Measurements from ENCODE around the gene CCR2.

CCR2 gene

DNA sequence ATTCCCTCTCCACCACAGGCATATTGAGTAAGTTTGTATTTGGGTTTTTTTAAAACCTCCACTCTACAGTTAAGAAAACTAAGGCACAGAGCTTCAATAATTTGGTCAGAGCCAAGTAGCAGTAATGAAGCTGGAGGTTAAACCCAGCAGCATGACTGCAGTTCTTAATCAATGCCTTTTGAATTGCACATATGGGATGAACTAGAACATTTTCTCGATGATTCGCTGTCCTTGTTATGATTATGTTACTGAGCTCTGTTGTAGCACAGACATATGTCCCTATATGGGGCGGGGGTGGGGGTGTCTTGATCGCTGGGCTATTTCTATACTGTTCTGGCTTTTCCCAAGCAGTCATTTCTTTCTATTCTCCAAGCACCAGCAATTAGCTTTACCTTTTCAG is 15.2 kb downstream of the CCR2 start:
- no peak overlapping the region for H3K27ac ChIP-seq (replicated peaks; ENCODE audit: low read length)
- H2BK15ac ChIP-seq (ENCODE audit: low read length) = no peak overlapping the region
- no peak overlapping the region for H2BK5ac ChIP-seq (ENCODE audit: low read length)
- H4K8ac ChIP-seq (ENCODE audit: low read depth, low read length) = no peak overlapping the region
- no peak overlapping the region for H3K4me2 ChIP-seq (ENCODE audit: insufficient read depth, low read length, poor library complexity, severe bottlenecking)
- H3K14ac ChIP-seq (ENCODE audit: low read length) = no peak overlapping the region
- no peak overlapping the region for H2BK12ac ChIP-seq (ENCODE audit: low read length)
- no peak overlapping the region for H4K91ac ChIP-seq (ENCODE audit: low read depth, low read length, poor library complexity)
- H3K4me1 ChIP-seq (ENCODE audit: control insufficient read depth in 2 of 2, insufficient read depth in 1 of 2, low read depth in 1 of 2, low read length in 2 of 2) = no peaks in the 10 kb centered on the region
- no peak overlapping the region for H2AFZ ChIP-seq (ENCODE audit: low read length)
- no peak overlapping the region for H3K18ac ChIP-seq (ENCODE audit: low read length)
- H3K27me3 ChIP-seq (ENCODE audit: control insufficient read depth in 3 of 3, insufficient read depth in 3 of 3, low read depth in 1 of 3, low read length in 3 of 3) = peaks cover 0 to 4% (median 0%) of the 10 kb centered on the region in 3 experiments
- DNase-seq (ENCODE audit: low spot score) = no peak
- whole genome bisulfite sequencing, 2 donors (ENCODE audit: extremely low coverage in 2 of 2, insufficient read length in 2 of 2, insufficient replicate concordance in 1 of 2) = no CpG with 5 or more reads among the region's 4 CpGs
- no peak overlapping the region for H3K23ac ChIP-seq (ENCODE audit: low read depth, low read length, poor library complexity)
- no peaks in the 10 kb centered on the region for H3K9me3 ChIP-seq (replicated peaks in 1 of 2; ENCODE audit: control insufficient read depth in 2 of 2, insufficient read depth in 1 of 2, low read depth in 1 of 2, low read length in 2 of 2)
- no peak overlapping the region for H2AK5ac ChIP-seq (ENCODE audit: low read depth, low read length)
- H3K9ac ChIP-seq (ENCODE audit: low read depth, low read length, poor library complexity) = no peak overlapping the region
- no peaks in the 10 kb centered on the region for H3K79me1 ChIP-seq (ENCODE audit: low read depth, low read length)
- no peak overlapping the region for H3K4me3 ChIP-seq (ENCODE audit: low read length in 2 of 2)
- no peak overlapping the region for H3K4ac ChIP-seq (ENCODE audit: low read length)
- H3K36me3 ChIP-seq (replicated peaks in 1 of 2; ENCODE audit: control insufficient read depth in 2 of 2, insufficient read depth in 2 of 2, low read length in 2 of 2) = no peaks in the 10 kb centered on the region
- H2BK120ac ChIP-seq (ENCODE audit: low read depth, low read length) = no peak overlapping the region

DNA sequence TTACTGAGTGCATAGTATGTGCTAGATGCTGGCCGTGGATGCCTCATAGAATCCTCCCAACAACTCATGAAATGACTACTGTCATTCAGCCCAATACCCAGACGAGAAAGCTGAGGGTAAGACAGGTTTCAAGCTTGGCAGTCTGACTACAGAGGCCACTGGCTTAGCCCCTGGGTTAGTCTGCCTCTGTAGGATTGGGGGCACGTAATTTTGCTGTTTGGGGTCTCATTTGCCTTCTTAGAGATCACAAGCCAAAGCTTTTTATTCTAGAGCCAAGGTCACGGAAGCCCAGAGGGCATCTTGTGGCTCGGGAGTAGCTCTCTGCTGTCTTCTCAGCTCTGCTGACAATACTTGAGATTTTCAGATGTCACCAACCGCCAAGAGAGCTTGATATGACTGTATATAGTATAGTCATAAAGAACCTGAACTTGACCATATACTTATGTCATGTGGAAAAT is 15.8 kb downstream of the CCR2 start:
- Histone ChIP-seq H2BK5ac (ENCODE audit: low read length) (no peak overlapping the region), H3K14ac (ENCODE audit: low read length) (no peak overlapping the region), H3K79me1 (ENCODE audit: low read depth, low read length) (no peaks in the 10 kb centered on the region), H3K23ac (ENCODE audit: low read depth, low read length, poor library complexity) (no peak overlapping the region), H2BK15ac (ENCODE audit: low read length) (no peak overlapping the region), H2AFZ (ENCODE audit: low read length) (no peak overlapping the region), H3K36me3 (replicated peaks in 1 of 2; ENCODE audit: control insufficient read depth in 2 of 2, insufficient read depth in 2 of 2, low read length in 2 of 2) (no peaks in the 10 kb centered on the region), H2BK12ac (ENCODE audit: low read length) (no peak overlapping the region), H4K91ac (ENCODE audit: low read depth, low read length, poor library complexity) (no peak overlapping the region), H2BK120ac (ENCODE audit: low read depth, low read length) (no peak overlapping the region), H3K4me1 (ENCODE audit: control insufficient read depth in 2 of 2, insufficient read depth in 1 of 2, low read depth in 1 of 2, low read length in 2 of 2) (no peaks in the 10 kb centered on the region), H3K4ac (ENCODE audit: low read length) (no peak overlapping the region), H4K8ac (ENCODE audit: low read depth, low read length) (no peak overlapping the region), H3K9ac (ENCODE audit: low read depth, low read length, poor library complexity) (no peak overlapping the region), H3K4me2 (ENCODE audit: insufficient read depth, low read length, poor library complexity, severe bottlenecking) (no peak overlapping the region), H3K18ac (ENCODE audit: low read length) (no peak overlapping the region), H2AK5ac (ENCODE audit: low read depth, low read length) (no peak overlapping the region), H3K9me3 (replicated peaks in 1 of 2; ENCODE audit: control insufficient read depth in 2 of 2, insufficient read depth in 1 of 2, low read depth in 1 of 2, low read length in 2 of 2) (no peaks in the 10 kb centered on the region), H3K4me3 (ENCODE audit: low read length in 2 of 2) (no peak overlapping the region), H3K27me3 (ENCODE audit: control insufficient read depth in 3 of 3, insufficient read depth in 3 of 3, low read depth in 1 of 3, low read length in 3 of 3) (peaks cover 0 to 4% (median 0%) of the 10 kb centered on the region in 3 experiments), H3K27ac (replicated peaks; ENCODE audit: low read length) (no peak overlapping the region)
- WGBS, 2 donors (ENCODE audit: extremely low coverage in 2 of 2, insufficient read length in 2 of 2, insufficient replicate concordance in 1 of 2) = no CpG with 5 or more reads among the region's 6 CpGs
- no peak for DNase-seq (ENCODE audit: low spot score)

DNA sequence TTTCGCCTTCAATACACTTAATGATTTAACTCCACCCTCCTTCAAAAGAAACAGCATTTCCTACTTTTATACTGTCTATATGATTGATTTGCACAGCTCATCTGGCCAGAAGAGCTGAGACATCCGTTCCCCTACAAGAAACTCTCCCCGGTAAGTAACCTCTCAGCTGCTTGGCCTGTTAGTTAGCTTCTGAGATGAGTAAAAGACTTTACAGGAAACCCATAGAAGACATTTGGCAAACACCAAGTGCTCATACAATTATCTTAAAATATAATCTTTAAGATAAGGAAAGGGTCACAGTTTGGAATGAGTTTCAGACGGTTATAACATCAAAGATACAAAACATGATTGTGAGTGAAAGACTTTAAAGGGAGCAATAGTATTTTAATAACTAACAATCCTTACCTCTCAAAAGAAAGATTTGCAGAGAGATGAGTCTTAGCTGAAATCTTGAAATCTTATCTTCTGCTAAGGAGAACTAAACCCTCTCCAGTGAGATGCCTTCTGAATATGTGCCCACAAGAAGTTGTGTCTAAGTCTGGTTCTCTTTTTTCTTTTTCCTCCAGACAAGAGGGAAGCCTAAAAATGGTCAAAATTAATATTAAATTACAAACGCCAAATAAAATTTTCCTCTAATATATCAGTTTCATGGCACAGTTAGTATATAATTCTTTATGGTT is 17.1 kb downstream of the CCR2 start, which contains the start of gene CCR5:
TSS of gene CCR5 (plus strand) at position 108 of the 680 bp plus-strand sequence. CDS start 1,957 bp downstream, outside the sequence.
- no peak within 1 kb of the TSS for H3K9ac ChIP-seq (ENCODE audit: low read depth, low read length, poor library complexity)
- no peak for DNase-seq (ENCODE audit: low spot score)
- H2BK5ac ChIP-seq (ENCODE audit: low read length) = no peak within 1 kb of the TSS
- peaks cover 0 to 4% (median 0%) of the 10 kb centered on the region in 3 experiments for H3K27me3 ChIP-seq (ENCODE audit: control insufficient read depth in 3 of 3, insufficient read depth in 3 of 3, low read depth in 1 of 3, low read length in 3 of 3)
- H4K8ac ChIP-seq (ENCODE audit: low read depth, low read length) = no peak within 1 kb of the TSS
- no peaks in the 10 kb centered on the region for H3K36me3 ChIP-seq (replicated peaks in 1 of 2; ENCODE audit: control insufficient read depth in 2 of 2, insufficient read depth in 2 of 2, low read length in 2 of 2)
- H2BK15ac ChIP-seq (ENCODE audit: low read length) = no peak within 1 kb of the TSS
- H2AK5ac ChIP-seq (ENCODE audit: low read depth, low read length) = no peak within 1 kb of the TSS
- H3K79me1 ChIP-seq (ENCODE audit: low read depth, low read length) = no peaks in the 10 kb centered on the region
- H2AFZ ChIP-seq (ENCODE audit: low read length) = no peak within 1 kb of the TSS
- no peaks in the 10 kb centered on the region for H3K4me1 ChIP-seq (ENCODE audit: control insufficient read depth in 2 of 2, insufficient read depth in 1 of 2, low read depth in 1 of 2, low read length in 2 of 2)
- H3K4ac ChIP-seq (ENCODE audit: low read length) = no peak within 1 kb of the TSS
- H4K91ac ChIP-seq (ENCODE audit: low read depth, low read length, poor library complexity) = no peak within 1 kb of the TSS
- H3K4me3 ChIP-seq (ENCODE audit: low read length in 2 of 2) = no peak within 1 kb of the TSS
- no peak within 1 kb of the TSS for H3K18ac ChIP-seq (ENCODE audit: low read length)
- no peak within 1 kb of the TSS for H3K14ac ChIP-seq (ENCODE audit: low read length)
- no CpG with 5 or more reads among the region's 5 CpGs for WGBS, 2 donors (ENCODE audit: extremely low coverage in 2 of 2, insufficient read length in 2 of 2, insufficient replicate concordance in 1 of 2)
- no peaks in the 10 kb centered on the region for H3K9me3 ChIP-seq (replicated peaks in 1 of 2; ENCODE audit: control insufficient read depth in 2 of 2, insufficient read depth in 1 of 2, low read depth in 1 of 2, low read length in 2 of 2)
- no peak within 1 kb of the TSS for H2BK12ac ChIP-seq (ENCODE audit: low read length)
- no peak within 1 kb of the TSS for H2BK120ac ChIP-seq (ENCODE audit: low read depth, low read length)
- no peak within 1 kb of the TSS for H3K27ac ChIP-seq (replicated peaks; ENCODE audit: low read length)
- H3K4me2 ChIP-seq (ENCODE audit: insufficient read depth, low read length, poor library complexity, severe bottlenecking) = no peak within 1 kb of the TSS
- H3K23ac ChIP-seq (ENCODE audit: low read depth, low read length, poor library complexity) = no peak within 1 kb of the TSS

DNA sequence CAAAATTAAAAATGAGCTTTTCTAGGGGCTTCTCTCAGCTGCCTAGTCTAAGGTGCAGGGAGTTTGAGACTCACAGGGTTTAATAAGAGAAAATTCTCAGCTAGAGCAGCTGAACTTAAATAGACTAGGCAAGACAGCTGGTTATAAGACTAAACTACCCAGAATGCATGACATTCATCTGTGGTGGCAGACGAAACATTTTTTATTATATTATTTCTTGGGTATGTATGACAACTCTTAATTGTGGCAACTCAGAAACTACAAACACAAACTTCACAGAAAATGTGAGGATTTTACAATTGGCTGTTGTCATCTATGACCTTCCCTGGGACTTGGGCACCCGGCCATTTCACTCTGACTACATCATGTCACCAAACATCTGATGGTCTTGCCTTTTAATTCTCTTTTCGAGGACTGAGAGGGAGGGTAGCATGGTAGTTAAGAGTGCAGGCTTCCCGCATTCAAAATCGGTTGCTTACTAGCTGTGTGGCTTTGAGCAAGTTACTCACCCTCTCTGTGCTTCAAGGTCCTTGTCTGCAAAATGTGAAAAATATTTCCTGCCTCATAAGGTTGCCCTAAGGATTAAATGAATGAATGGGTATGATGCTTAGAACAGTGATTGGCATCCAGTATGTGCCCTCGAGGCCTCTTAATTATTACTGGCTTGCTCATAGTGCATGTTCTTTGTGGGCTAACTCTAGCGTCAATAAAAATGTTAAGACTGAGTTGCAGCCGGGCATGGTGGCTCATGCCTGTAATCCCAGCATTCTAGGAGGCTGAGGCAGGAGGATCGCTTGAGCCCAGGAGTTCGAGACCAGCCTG is 17.8 kb downstream of the CCR2 start:
- Histone ChIP-seq H3K4me1 (ENCODE audit: control insufficient read depth in 2 of 2, insufficient read depth in 1 of 2, low read depth in 1 of 2, low read length in 2 of 2) (no peaks in the 10 kb centered on the region), H3K4me2 (ENCODE audit: insufficient read depth, low read length, poor library complexity, severe bottlenecking) (no peak overlapping the region), H3K9ac (ENCODE audit: low read depth, low read length, poor library complexity) (no peak overlapping the region), H2BK5ac (ENCODE audit: low read length) (no peak overlapping the region), H4K8ac (ENCODE audit: low read depth, low read length) (no peak overlapping the region), H3K4me3 (ENCODE audit: low read length in 2 of 2) (no peak overlapping the region), H3K23ac (ENCODE audit: low read depth, low read length, poor library complexity) (no peak overlapping the region), H3K27me3 (ENCODE audit: control insufficient read depth in 3 of 3, insufficient read depth in 3 of 3, low read depth in 1 of 3, low read length in 3 of 3) (peaks cover 0 to 4% (median 0%) of the 10 kb centered on the region in 3 experiments), H3K18ac (ENCODE audit: low read length) (no peak overlapping the region), H3K9me3 (replicated peaks in 1 of 2; ENCODE audit: control insufficient read depth in 2 of 2, insufficient read depth in 1 of 2, low read depth in 1 of 2, low read length in 2 of 2) (no peaks in the 10 kb centered on the region), H3K79me1 (ENCODE audit: low read depth, low read length) (no peaks in the 10 kb centered on the region), H2BK15ac (ENCODE audit: low read length) (no peak overlapping the region), H2BK120ac (ENCODE audit: low read depth, low read length) (no peak overlapping the region), H3K4ac (ENCODE audit: low read length) (no peak overlapping the region), H3K14ac (ENCODE audit: low read length) (no peak overlapping the region), H2AK5ac (ENCODE audit: low read depth, low read length) (no peak overlapping the region), H4K91ac (ENCODE audit: low read depth, low read length, poor library complexity) (no peak overlapping the region), H2AFZ (ENCODE audit: low read length) (no peak overlapping the region), H2BK12ac (ENCODE audit: low read length) (no peak overlapping the region), H3K27ac (replicated peaks; ENCODE audit: low read length) (no peak overlapping the region), H3K36me3 (replicated peaks in 1 of 2; ENCODE audit: control insufficient read depth in 2 of 2, insufficient read depth in 2 of 2, low read length in 2 of 2) (no peaks in the 10 kb centered on the region)
- no CpG with 5 or more reads among the region's 10 CpGs for WGBS, 2 donors (ENCODE audit: extremely low coverage in 2 of 2, insufficient read length in 2 of 2, insufficient replicate concordance in 1 of 2)
- DNase-seq (ENCODE audit: low spot score) = no peak
